Measurements from ENCODE around the gene EYS. TPM values are rescaled to one million over a fixed set of nuclear protein-coding genes. Genes with fewer than 3 reads are reported as not detected.

EYS gene
- total and polyA plus RNA-seq, 2 of the 13 experiments (the other 11 are each of a cell fraction or from before 2014, with no cell fraction given): 0.04 to 0.07 TPM

DNA sequence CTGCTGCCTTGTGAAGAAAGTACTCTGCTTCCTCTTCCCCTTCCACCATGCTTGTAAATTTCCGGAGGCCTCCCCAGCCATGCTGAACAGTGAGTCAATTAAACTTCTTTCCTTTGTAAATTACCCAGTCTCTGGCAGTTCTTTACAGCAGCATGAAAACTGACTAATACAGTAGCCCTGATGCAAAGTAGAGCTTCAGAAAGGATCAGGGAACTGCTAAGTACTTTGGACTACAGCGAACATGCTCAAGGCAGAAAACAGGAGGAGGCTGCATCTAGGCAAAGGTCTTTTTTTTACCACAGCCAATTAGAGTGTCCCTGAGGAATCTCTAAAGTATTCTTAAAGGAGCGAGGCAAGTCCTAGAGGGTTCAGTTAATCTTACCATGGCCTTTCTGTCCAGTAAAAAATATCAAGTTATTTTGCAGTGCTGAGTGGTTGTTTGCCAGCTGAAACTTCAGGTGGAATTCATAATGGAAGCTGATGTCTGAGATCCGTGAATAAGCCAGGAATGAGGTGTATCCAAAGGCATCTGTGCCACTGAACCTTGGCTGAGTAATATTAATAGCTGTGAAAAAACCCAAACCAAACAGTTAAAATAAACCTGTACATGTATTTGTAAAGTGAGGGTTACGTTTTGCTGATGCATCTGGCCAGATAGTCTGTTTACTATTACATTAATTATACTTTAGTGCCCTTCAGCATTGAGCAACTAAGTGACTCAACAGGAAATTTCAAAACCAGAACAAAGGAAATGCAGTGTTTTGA is 1901.0 kb downstream of the EYS start (continued):
- peak; percentile 84 for TF ChIP-seq NCOA2 (CRISPR knock-in tag; IDR thresholded peaks at IDR 0.05)
- TF ChIP-seq ZSCAN21 (CRISPR knock-in tag; IDR thresholded peaks at IDR 0.05; ENCODE audit: borderline replicate concordance): no peak
- no peak for TF ChIP-seq XBP1 (CRISPR knock-in tag; IDR thresholded peaks at IDR 0.05)
- peak; percentile 70; the same call in 1 of the 2 replicates for TF ChIP-seq CREM (IDR thresholded peaks at IDR 0.05)
- no peak for TF ChIP-seq CREM (CRISPR knock-in tag; IDR thresholded peaks at IDR 0.05)
- TF ChIP-seq, protein P1, sequence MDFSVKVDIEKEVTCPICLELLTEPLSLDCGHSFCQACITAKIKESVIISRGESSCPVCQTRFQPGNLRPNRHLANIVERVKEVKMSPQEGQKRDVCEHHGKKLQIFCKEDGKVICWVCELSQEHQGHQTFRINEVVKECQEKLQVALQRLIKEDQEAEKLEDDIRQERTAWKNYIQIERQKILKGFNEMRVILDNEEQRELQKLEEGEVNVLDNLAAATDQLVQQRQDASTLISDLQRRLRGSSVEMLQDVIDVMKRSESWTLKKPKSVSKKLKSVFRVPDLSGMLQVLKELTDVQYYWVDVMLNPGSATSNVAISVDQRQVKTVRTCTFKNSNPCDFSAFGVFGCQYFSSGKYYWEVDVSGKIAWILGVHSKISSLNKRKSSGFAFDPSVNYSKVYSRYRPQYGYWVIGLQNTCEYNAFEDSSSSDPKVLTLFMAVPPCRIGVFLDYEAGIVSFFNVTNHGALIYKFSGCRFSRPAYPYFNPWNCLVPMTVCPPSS (IDR thresholded peaks at IDR 0.05): no peak
- TF ChIP-seq FOSL1 (CRISPR knock-in tag; IDR thresholded peaks at IDR 0.05; ENCODE audit: borderline replicate concordance): peak; percentile 87; the same call in 1 of the 2 replicates
- peak; percentile 91 for TF ChIP-seq FOSL2 (CRISPR knock-in tag; IDR thresholded peaks at IDR 0.05)
- no peak for TF ChIP-seq ONECUT2 (CRISPR knock-in tag; IDR thresholded peaks at IDR 0.05)
- TF ChIP-seq ARID4A (CRISPR knock-in tag; IDR thresholded peaks at IDR 0.05; ENCODE audit: borderline replicate concordance): no peak
- peak; percentile 27; the same call in 1 of the 2 replicates for TF ChIP-seq SALL1 (CRISPR knock-in tag; IDR thresholded peaks at IDR 0.05)
- TF ChIP-seq GATAD1 (CRISPR knock-in tag; IDR thresholded peaks at IDR 0.05): 0 out of 2 replicates have a peak, but pooled peaks have one; percentile 24
- TF ChIP-seq PCBP2 (optimal IDR thresholded peaks at IDR 0.05; ENCODE audit: low read depth, low read length, poor library complexity, severe bottlenecking): no peak
- TF ChIP-seq SSRP1 (CRISPR knock-in tag; IDR thresholded peaks at IDR 0.05): 0 out of 2 replicates have a peak, but pooled peaks have one; percentile 33
- TF ChIP-seq, protein P2, sequence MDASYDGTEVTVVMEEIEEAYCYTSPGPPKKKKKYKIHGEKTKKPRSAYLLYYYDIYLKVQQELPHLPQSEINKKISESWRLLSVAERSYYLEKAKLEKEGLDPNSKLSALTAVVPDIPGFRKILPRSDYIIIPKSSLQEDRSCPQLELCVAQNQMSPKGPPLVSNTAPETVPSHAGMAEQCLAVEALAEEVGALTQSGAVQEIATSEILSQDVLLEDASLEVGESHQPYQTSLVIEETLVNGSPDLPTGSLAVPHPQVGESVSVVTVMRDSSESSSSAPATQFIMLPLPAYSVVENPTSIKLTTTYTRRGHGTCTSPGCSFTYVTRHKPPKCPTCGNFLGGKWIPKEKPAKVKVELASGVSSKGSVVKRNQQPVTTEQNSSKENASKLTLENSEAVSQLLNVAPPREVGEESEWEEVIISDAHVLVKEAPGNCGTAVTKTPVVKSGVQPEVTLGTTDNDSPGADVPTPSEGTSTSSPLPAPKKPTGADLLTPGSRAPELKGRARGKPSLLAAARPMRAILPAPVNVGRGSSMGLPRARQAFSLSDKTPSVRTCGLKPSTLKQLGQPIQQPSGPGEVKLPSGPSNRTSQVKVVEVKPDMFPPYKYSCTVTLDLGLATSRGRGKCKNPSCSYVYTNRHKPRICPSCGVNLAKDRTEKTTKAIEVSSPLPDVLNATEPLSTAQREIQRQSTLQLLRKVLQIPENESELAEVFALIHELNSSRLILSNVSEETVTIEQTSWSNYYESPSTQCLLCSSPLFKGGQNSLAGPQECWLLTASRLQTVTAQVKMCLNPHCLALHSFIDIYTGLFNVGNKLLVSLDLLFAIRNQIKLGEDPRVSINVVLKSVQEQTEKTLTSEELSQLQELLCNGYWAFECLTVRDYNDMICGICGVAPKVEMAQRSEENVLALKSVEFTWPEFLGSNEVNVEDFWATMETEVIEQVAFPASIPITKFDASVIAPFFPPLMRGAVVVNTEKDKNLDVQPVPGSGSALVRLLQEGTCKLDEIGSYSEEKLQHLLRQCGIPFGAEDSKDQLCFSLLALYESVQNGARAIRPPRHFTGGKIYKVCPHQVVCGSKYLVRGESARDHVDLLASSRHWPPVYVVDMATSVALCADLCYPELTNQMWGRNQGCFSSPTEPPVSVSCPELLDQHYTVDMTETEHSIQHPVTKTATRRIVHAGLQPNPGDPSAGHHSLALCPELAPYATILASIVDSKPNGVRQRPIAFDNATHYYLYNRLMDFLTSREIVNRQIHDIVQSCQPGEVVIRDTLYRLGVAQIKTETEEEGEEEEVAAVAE (CRISPR knock-in tag; IDR thresholded peaks at IDR 0.05; ENCODE audit: borderline replicate concordance): no peak
- TF ChIP-seq ZFP1 (CRISPR knock-in tag; IDR thresholded peaks at IDR 0.05): no peak
- no peak for TF ChIP-seq DMAP1 (CRISPR knock-in tag; IDR thresholded peaks at IDR 0.05)
- TF ChIP-seq ZNF572 (CRISPR knock-in tag; IDR thresholded peaks at IDR 0.05): no peak

Measured in HepG2 (cell line).